Fibroblast of lung (primary cell): ENCODE measurements around the gene AGAP1. TPM values are rescaled to one million over a fixed set of nuclear protein-coding genes. Genes with fewer than 3 reads are reported as not detected.

Experiments
- DNase-seq, 2 donors: peaks; one replicate each; pipeline versions ENCODE4 v3.0.0 to v3.0.0-alpha.2; 2010; ENCODE audit warnings: low read depth in 2 of 2
- H2AFZ ChIP-seq: 2 replicates; pipeline ENCODE4 v1.5.1; 2012; ENCODE audit warnings: low read length, control low read depth, inconsistent platforms
- H3K27ac ChIP-seq: 2 replicates; pipeline ENCODE4 v1.5.1; 2011; ENCODE audit warnings: low read length, control low read depth; ENCODE audit not compliant: insufficient read depth
- H3K27me3 ChIP-seq: 2 replicates; pipeline ENCODE4 v1.5.1; 2011; ENCODE audit warnings: mild to moderate bottlenecking, low read length; ENCODE audit not compliant: control insufficient read depth, insufficient read depth
- H3K36me3 ChIP-seq: 2 replicates; pipeline ENCODE4 v1.5.1; 2011; ENCODE audit warnings: low read length; ENCODE audit not compliant: control insufficient read depth, insufficient read depth
- H3K4me1 ChIP-seq: 2 replicates; pipeline ENCODE4 v1.5.1; 2011; ENCODE audit warnings: low read length; ENCODE audit not compliant: control insufficient read depth, insufficient read depth; ENCODE audit errors: extremely low read depth
- H3K4me2 ChIP-seq: 2 replicates; pipeline ENCODE4 v1.5.1; 2011; ENCODE audit warnings: low read length, control low read depth; ENCODE audit not compliant: insufficient read depth; ENCODE audit errors: extremely low read depth
- H3K4me3 ChIP-seq, 4 experiments: fragments of 200-600 bp in 1 of 4; sonication (generic) in 1 of 4; replicated peaks in 1 of 4; 2 replicates each; pipeline ENCODE4 v1.5.1; 2011 to 2016; ENCODE audit warnings: low read length in 4 of 4, low read depth in 3 of 4, mild to moderate bottlenecking in 3 of 4, control low read depth in 2 of 4, inconsistent platforms in 1 of 4, mixed read lengths in 1 of 4; ENCODE audit not compliant: insufficient read depth in 1 of 4; ENCODE audit errors: control extremely low read depth in 1 of 4
- H3K79me2 ChIP-seq: 2 replicates; pipeline ENCODE4 v1.5.1; 2012; ENCODE audit warnings: mild to moderate bottlenecking, low read length, inconsistent platforms; ENCODE audit not compliant: control insufficient read depth, insufficient read depth
- H3K9ac ChIP-seq: 2 replicates; pipeline ENCODE4 v1.5.1; 2011; ENCODE audit warnings: mild to moderate bottlenecking, low read length, control low read depth; ENCODE audit not compliant: insufficient read depth
- H3K9me3 ChIP-seq: 2 replicates; pipeline ENCODE4 v1.5.1; 2012; ENCODE audit warnings: low read depth, low read length; ENCODE audit not compliant: control insufficient read depth, insufficient read depth
- H4K20me1 ChIP-seq: 2 replicates; pipeline ENCODE4 v1.5.1; 2011; ENCODE audit warnings: low read length; ENCODE audit not compliant: control insufficient read depth, insufficient read depth; ENCODE audit errors: extremely low read depth
- EZH2 ChIP-seq: IDR thresholded peaks from 2 replicates; pipeline ENCODE4 v1.5.1; 2012; ENCODE audit warnings: low read length, control low read depth, mild to moderate bottlenecking; ENCODE audit errors: missing control alignments
- polyA plus RNA-seq, 2 donors: library from polyadenylated mRNA; depleted of rRNA in 1 of 2; stranded (reverse) in 1 of 2; unstranded in 1 of 2; fragments of >200 nt; gene quantifications; 2 replicates each; pipeline ENCODE4 v1.2.1, GENCODE V29; 2011 to 2012; ENCODE audit warnings: missing spikeins in 1 of 2
- total RNA-seq: library from RNA; depleted of rRNA; stranded (reverse); fragments of >200 nt; gene quantifications from 2 replicates; pipeline ENCODE4 v1.2.1, GENCODE V29; 2014
- TF ChIP-seq, protein P1 (sequence below), 2 donors: IDR thresholded peaks in 1 of 2; conservative IDR thresholded peaks in 1 of 2; 1 replicate in 1 of 2; 2 replicates in 1 of 2; pipeline ENCODE4 v1.5.1; 2011 to 2012; ENCODE audit warnings: low read length in 2 of 2, control low read depth in 1 of 2, inconsistent platforms in 1 of 2, low read depth in 1 of 2, mild to moderate bottlenecking in 1 of 2

AGAP1 gene
- total and polyA plus RNA-seq, 2 donors (not counting 1 experiment from before 2014, with no cell fraction given): 10.6 to 14.0 TPM

GRCh38 chr2:235937526-235937925 is 443.7 kb downstream of the AGAP1 start:
- H3K9me3 ChIP-seq: no peaks in the 10 kb centered on the region
- H3K4me3 ChIP-seq: no peak overlapping the region
- no peaks in the 10 kb centered on the region for H3K79me2 ChIP-seq
- peaks cover 2% of the 10 kb centered on the region for H3K4me1 ChIP-seq
- no peak overlapping the region for H2AFZ ChIP-seq
- DNase-seq: no peak
- H3K36me3 ChIP-seq: peaks cover 2% of the 10 kb centered on the region
- H4K20me1 ChIP-seq: no peaks in the 10 kb centered on the region
- H3K27ac ChIP-seq: no peak overlapping the region
- no peak overlapping the region for H3K9ac ChIP-seq
- H3K27me3 ChIP-seq: no peaks in the 10 kb centered on the region
- H3K4me2 ChIP-seq: no peak overlapping the region
- TF ChIP-seq, protein P1, sequence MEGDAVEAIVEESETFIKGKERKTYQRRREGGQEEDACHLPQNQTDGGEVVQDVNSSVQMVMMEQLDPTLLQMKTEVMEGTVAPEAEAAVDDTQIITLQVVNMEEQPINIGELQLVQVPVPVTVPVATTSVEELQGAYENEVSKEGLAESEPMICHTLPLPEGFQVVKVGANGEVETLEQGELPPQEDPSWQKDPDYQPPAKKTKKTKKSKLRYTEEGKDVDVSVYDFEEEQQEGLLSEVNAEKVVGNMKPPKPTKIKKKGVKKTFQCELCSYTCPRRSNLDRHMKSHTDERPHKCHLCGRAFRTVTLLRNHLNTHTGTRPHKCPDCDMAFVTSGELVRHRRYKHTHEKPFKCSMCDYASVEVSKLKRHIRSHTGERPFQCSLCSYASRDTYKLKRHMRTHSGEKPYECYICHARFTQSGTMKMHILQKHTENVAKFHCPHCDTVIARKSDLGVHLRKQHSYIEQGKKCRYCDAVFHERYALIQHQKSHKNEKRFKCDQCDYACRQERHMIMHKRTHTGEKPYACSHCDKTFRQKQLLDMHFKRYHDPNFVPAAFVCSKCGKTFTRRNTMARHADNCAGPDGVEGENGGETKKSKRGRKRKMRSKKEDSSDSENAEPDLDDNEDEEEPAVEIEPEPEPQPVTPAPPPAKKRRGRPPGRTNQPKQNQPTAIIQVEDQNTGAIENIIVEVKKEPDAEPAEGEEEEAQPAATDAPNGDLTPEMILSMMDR (conservative IDR thresholded peaks at IDR 0.05 in 1 of 2, IDR thresholded peaks at IDR 0.05 in 1 of 2; ENCODE audit: low read depth in 1 of 2, low read length in 2 of 2): no peak
- no peak for TF ChIP-seq EZH2

GRCh38 chr2:235937936-235938335 is 444.1 kb downstream of the AGAP1 start:
- no peaks in the 10 kb centered on the region for H3K9me3 ChIP-seq
- no peaks in the 10 kb centered on the region for H3K79me2 ChIP-seq
- peaks cover 2% of the 10 kb centered on the region for H3K4me1 ChIP-seq
- H3K27ac ChIP-seq: no peak overlapping the region
- no peaks in the 10 kb centered on the region for H4K20me1 ChIP-seq
- peaks cover 2% of the 10 kb centered on the region for H3K36me3 ChIP-seq
- DNase-seq: peak in 1 of 2 donors; percentile 50
- H3K27me3 ChIP-seq: no peaks in the 10 kb centered on the region
- no peak overlapping the region for H3K9ac ChIP-seq
- H2AFZ ChIP-seq: no peak overlapping the region
- TF ChIP-seq, protein P1 (conservative IDR thresholded peaks at IDR 0.05 in 1 of 2, IDR thresholded peaks at IDR 0.05 in 1 of 2; ENCODE audit: low read depth in 1 of 2, low read length in 2 of 2): no peak
- TF ChIP-seq EZH2: no peak
- H3K4me2 ChIP-seq: no peak overlapping the region
- no peak overlapping the region for H3K4me3 ChIP-seq

GRCh38 chr2:235938611-235939010 is 444.8 kb downstream of the AGAP1 start:
- Histone ChIP-seq H3K9ac (no peak overlapping the region), H3K9me3 (no peaks in the 10 kb centered on the region), H3K27ac (no peak overlapping the region), H3K36me3 (peaks cover 2% of the 10 kb centered on the region), H2AFZ (no peak overlapping the region), H3K4me2 (no peak overlapping the region), H4K20me1 (no peaks in the 10 kb centered on the region), H3K4me1 (peaks cover 2% of the 10 kb centered on the region), H3K27me3 (no peaks in the 10 kb centered on the region), H3K4me3 (no peak overlapping the region), H3K79me2 (no peaks in the 10 kb centered on the region)
- no peak for DNase-seq
- TF ChIP-seq, protein P1 (conservative IDR thresholded peaks at IDR 0.05 in 1 of 2, IDR thresholded peaks at IDR 0.05 in 1 of 2; ENCODE audit: low read depth in 1 of 2, low read length in 2 of 2): no peak
- no peak for TF ChIP-seq EZH2
